CD8-positive, alpha-beta memory T cell (primary cell): ENCODE results near the gene NT5C. TPM values are rescaled to one million over a fixed set of nuclear protein-coding genes. Genes with fewer than 3 reads are reported as not detected.
"Not testable (repeated sequence)": the region's sequence is repeated elsewhere in the genome, so short reads cannot be mapped to it uniquely, and the experiment has no call there.

Experiments
- CTCF ChIA-PET: fragments of 350-600 bp; sonication (Branson Sonifier 250); formaldehyde crosslinking; loops from one replicate; lab custom pipeline; 2021; ENCODE audit warnings: antibody characterized with exemption; lab: Charles Lee
- POLR2A ChIA-PET: fragments of 350-600 bp; sonication (Branson Sonifier 250); formaldehyde crosslinking; loops from one replicate; lab custom pipeline; 2021; ENCODE audit warnings: antibody characterized with exemption; lab: Charles Lee
- DNase-seq, 5 donors: peaks; one replicate each; pipeline versions ENCODE4 v3.0.0 to v3.0.0-alpha.2; 2020 to 2022; ENCODE audit warnings: mixed read lengths in 1 of 5
- H3K27ac ChIP-seq: one replicate; pipeline ENCODE4 v1.7.0; 2013; ENCODE audit warnings: low read depth, mild to moderate bottlenecking, low read length, moderate library complexity
- H3K27me3 ChIP-seq: 2 replicates; pipeline ENCODE4 v1.7.0; 2013; ENCODE audit warnings: low read length, mild to moderate bottlenecking; ENCODE audit not compliant: insufficient read depth, poor library complexity, severe bottlenecking
- H3K36me3 ChIP-seq: 2 replicates; pipeline ENCODE4 v1.7.0; 2013; ENCODE audit warnings: mild to moderate bottlenecking, low read length, moderate library complexity; ENCODE audit not compliant: insufficient read depth
- H3K4me1 ChIP-seq: 2 replicates; pipeline ENCODE4 v1.7.0; 2013; ENCODE audit warnings: mild to moderate bottlenecking, low read length, moderate library complexity; ENCODE audit not compliant: insufficient read depth
- H3K4me3 ChIP-seq: 2 replicates; pipeline ENCODE4 v1.7.0; 2013; ENCODE audit warnings: mild to moderate bottlenecking, low read length
- H3K9me3 ChIP-seq: 2 replicates; pipeline ENCODE4 v1.7.0; 2013; ENCODE audit warnings: mild to moderate bottlenecking, low read length
- H3K27ac Mint-ChIP-seq, 8 donors: one replicate each; pipeline ENCODE4 v1.8.0; 2020 to 2021; ENCODE audit warnings: mixed read lengths in 8 of 8, mild to moderate bottlenecking in 6 of 8, inconsistent platforms in 3 of 8, moderate library complexity in 3 of 8
- H3K27me3 Mint-ChIP-seq, 2 donors: one replicate each; pipeline ENCODE4 v1.8.0; 2020 to 2021; ENCODE audit warnings: mixed read lengths in 2 of 2, mild to moderate bottlenecking in 1 of 2, moderate library complexity in 1 of 2
- H3K36me3 Mint-ChIP-seq, 3 donors: one replicate each; pipeline ENCODE4 v1.8.0; 2020 to 2021; ENCODE audit warnings: mixed read lengths in 3 of 3, inconsistent platforms in 1 of 3, mild to moderate bottlenecking in 1 of 3
- H3K4me1 Mint-ChIP-seq, 3 donors: one replicate each; pipeline ENCODE4 v1.8.0; 2020 to 2021; ENCODE audit warnings: mixed read lengths in 3 of 3, inconsistent platforms in 1 of 3, mild to moderate bottlenecking in 1 of 3
- H3K4me3 Mint-ChIP-seq, 7 donors: one replicate each; pipeline ENCODE4 v1.8.0; 2020 to 2021; ENCODE audit warnings: mixed read lengths in 7 of 7, mild to moderate bottlenecking in 6 of 7, moderate library complexity in 4 of 7, inconsistent platforms in 2 of 7
- H3K9me3 Mint-ChIP-seq, 5 donors: one replicate each; pipeline ENCODE4 v1.8.0; 2020 to 2022; ENCODE audit warnings: mixed read lengths in 5 of 5, mild to moderate bottlenecking in 3 of 5, moderate library complexity in 2 of 5, inconsistent platforms in 1 of 5
- polyA plus RNA-seq: library from polyadenylated mRNA; unstranded; fragments of 300-500 nt; fragmentation: Illumina TruSeq; gene quantifications from one replicate; pipeline ENCODE4 v1.2.3, GENCODE V29; 2021
- total RNA-seq, 2 experiments: library from RNA; stranded (reverse); gene quantifications; one replicate each; pipeline ENCODE4 v1.2.3, GENCODE V29; 2021

The NT5C gene
- total and polyA plus RNA-seq, 3 experiments from 2014 or later: 42.3 to 84.8 (median 75.7) TPM

DNA sequence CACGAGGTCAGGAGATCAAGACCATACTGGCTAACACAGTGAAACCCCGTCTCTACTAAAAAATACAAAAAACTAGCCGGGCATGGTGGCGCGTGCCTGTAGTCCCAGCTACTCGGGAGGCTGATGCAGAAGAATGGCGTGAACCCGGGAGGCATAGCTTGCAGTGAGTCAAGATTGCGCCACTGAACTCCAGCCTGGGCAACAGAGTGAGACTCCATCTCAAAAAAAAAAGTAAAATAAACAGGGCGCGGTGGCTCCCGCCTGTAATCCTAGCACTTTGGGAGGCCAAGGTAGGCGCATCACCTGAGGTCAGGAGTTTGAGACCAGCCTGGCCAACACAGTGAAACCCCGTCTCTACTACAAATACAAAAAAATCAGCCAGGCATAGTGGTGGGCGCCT is 33.1 kb upstream of the NT5C start:
- CTCF ChIA-PET: interaction anchor here (0.8 to 1.4 kb wide), 2 partner anchors 50 to 123 kb away, joined by 3 read pairs; no protein-coding TSS in a partner anchor
- H3K27me3 ChIP-seq, POLR2A ChIA-PET, DNase-seq, H3K4me1 ChIP-seq, H3K4me1 Mint-ChIP-seq, H3K4me3 Mint-ChIP-seq, H3K27ac ChIP-seq, H3K36me3 ChIP-seq, H3K9me3 ChIP-seq, H3K9me3 Mint-ChIP-seq, H3K4me3 ChIP-seq, H3K27me3 Mint-ChIP-seq: not testable (repeated sequence)
- H3K27ac Mint-ChIP-seq: peak overlapping the region in 1 of 8 donors; percentile 54
- peaks cover 0 to 34% (median 0%) of the 10 kb centered on the region in 3 donors for H3K36me3 Mint-ChIP-seq

GRCh38 chr17:75163074-75163473 is 31.5 kb upstream of the NT5C start:
- H3K27ac Mint-ChIP-seq: no peak overlapping the region
- H3K9me3 Mint-ChIP-seq: no peaks in the 10 kb centered on the region
- ChIA-PET POLR2A (interaction anchor here (0.6 kb wide), 1 partner anchor 17 kb away, joined by 4 read pairs; no protein-coding TSS in a partner anchor), CTCF (interaction anchor here (1.0 to 1.2 kb wide), 2 partner anchors 9 to 49 kb away, joined by 5 to 6 read pairs; no protein-coding TSS in a partner anchor)
- H3K27ac ChIP-seq: no peak overlapping the region
- H3K36me3 ChIP-seq: no peaks in the 10 kb centered on the region
- no peak for DNase-seq
- peaks cover 0 to 26% (median 0%) of the 10 kb centered on the region in 3 donors for H3K36me3 Mint-ChIP-seq
- no peaks in the 10 kb centered on the region for H3K4me1 ChIP-seq
- no peak overlapping the region for H3K4me3 ChIP-seq
- H3K4me3 Mint-ChIP-seq: no peak overlapping the region
- no peaks in the 10 kb centered on the region for H3K27me3 Mint-ChIP-seq
- H3K9me3 ChIP-seq: no peaks in the 10 kb centered on the region
- no peaks in the 10 kb centered on the region for H3K4me1 Mint-ChIP-seq
- H3K27me3 ChIP-seq: no peaks in the 10 kb centered on the region

DNA sequence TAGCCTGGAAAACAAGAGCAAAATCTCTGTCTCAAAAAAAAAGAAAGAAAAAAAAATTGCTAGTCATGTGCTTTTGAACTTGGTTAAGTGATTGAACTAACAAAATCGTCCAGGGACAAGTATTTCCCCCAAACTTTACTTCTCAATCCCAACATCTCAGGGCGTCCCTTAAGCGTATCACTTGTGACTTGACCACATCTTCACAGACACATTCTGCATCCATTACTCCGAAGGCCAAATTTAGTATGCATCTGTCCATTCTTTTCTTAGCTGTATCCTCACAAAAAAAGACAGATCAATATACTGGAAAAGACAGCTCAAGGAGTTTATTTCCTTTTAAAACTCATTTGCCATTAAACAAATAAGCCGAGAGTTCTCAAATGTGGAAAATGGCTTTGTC is 28.7 kb upstream of the NT5C start:
- ChIA-PET CTCF (interaction anchor here (1.4 to 2.6 kb wide), 2 partner anchors 13 to 46 kb away, joined by 4 to 6 read pairs; no protein-coding TSS in a partner anchor), POLR2A (no interaction called here)
- Histone ChIP-seq H3K4me1 (peaks cover 1% of the 10 kb centered on the region), H3K27ac (no peak overlapping the region), H3K9me3 (no peaks in the 10 kb centered on the region), H3K27me3 (no peaks in the 10 kb centered on the region), H3K36me3 (no peaks in the 10 kb centered on the region), H3K4me3 (no peak overlapping the region)
- Mint-ChIP-seq H3K4me1 (peaks cover 2 to 3% (median 3%) of the 10 kb centered on the region in 3 donors), H3K4me3 (no peak overlapping the region), H3K27ac (no peak overlapping the region), H3K36me3 (peaks cover 0 to 6% (median 0%) of the 10 kb centered on the region in 3 donors), H3K27me3 (no peaks in the 10 kb centered on the region), H3K9me3 (no peaks in the 10 kb centered on the region)
- DNase-seq: no peak

DNA sequence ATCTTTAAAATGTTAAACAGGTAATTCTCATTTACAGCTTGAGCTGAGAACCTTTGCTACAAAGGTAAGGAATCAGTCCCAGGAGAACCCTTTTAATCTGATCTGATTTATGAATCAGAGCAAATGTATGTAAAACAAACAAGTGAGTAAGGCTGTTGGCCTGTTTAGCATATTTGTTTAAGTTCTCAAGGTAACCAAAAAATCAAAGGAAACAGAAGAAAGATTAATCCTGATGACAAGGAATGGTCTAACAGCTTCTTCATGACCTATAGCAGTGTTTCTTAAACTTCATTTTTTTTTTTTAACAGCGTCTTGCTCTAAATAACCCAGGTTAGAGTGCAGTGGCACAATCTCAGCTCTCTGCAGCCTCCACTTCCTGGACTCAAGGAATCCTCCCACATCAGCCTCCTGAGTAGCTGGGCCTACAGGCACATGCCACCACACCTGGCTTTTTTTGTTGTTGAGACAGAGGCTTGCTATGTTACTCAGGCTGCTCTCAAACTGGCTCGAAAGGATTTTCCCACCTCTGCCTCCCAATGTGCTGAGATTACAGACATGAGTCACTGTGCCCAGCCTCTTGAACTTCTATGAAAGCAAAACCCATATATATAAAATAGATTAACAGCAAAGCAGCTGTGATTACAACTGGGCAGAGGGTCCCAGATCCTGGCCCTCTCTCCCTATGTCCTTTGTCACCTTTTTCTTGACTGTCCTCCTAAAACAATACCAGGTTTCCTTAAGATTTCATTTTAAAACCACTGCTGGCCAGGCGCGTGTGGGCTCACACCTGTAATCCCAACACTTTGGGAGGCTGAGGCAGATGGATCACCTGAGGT is 27.9 kb upstream of the NT5C start:
- Histone ChIP-seq H3K4me1 (peaks cover 8% of the 10 kb centered on the region), H3K4me3 (no peak overlapping the region), H3K27ac (no peak overlapping the region), H3K27me3 (no peaks in the 10 kb centered on the region), H3K9me3 (no peaks in the 10 kb centered on the region), H3K36me3 (no peaks in the 10 kb centered on the region)
- POLR2A ChIA-PET: no interaction called here
- CTCF ChIA-PET: interaction anchor here (0.9 to 2.6 kb wide), 3 partner anchors 42 to 199 kb away, joined by 3 to 6 read pairs (median 4); no protein-coding TSS in a partner anchor
- Mint-ChIP-seq H3K27ac (no peak overlapping the region), H3K27me3 (peaks cover 0 to 1% of the 10 kb centered on the region in 2 donors), H3K9me3 (no peaks in the 10 kb centered on the region), H3K4me1 (peaks cover 10 to 11% (median 10%) of the 10 kb centered on the region in 3 donors), H3K36me3 (peaks cover 0 to 3% (median 0%) of the 10 kb centered on the region in 3 donors), H3K4me3 (no peak overlapping the region)
- no peak for DNase-seq

- DNase-seq, H3K27me3 ChIP-seq, H3K27ac Mint-ChIP-seq, H3K27ac ChIP-seq, H3K4me3 ChIP-seq, H3K4me1 ChIP-seq, POLR2A ChIA-PET, H3K27me3 Mint-ChIP-seq, H3K36me3 ChIP-seq, H3K9me3 Mint-ChIP-seq, H3K36me3 Mint-ChIP-seq, H3K9me3 ChIP-seq: not testable (repeated sequence)
- peaks cover 10 to 12% (median 11%) of the 10 kb centered on the region in 3 donors for H3K4me1 Mint-ChIP-seq
- H3K4me3 Mint-ChIP-seq: peak overlapping the region in 1 of 7 donors; percentile 30
- CTCF ChIA-PET: interaction anchor here (0.9 to 2.6 kb wide), 3 partner anchors 43 to 198 kb away, joined by 3 to 6 read pairs (median 4); no protein-coding TSS in a partner anchor
Observed at GRCh38 chr17:75158480-75158879, 26.9 kb upstream of the NT5C start.

DNA sequence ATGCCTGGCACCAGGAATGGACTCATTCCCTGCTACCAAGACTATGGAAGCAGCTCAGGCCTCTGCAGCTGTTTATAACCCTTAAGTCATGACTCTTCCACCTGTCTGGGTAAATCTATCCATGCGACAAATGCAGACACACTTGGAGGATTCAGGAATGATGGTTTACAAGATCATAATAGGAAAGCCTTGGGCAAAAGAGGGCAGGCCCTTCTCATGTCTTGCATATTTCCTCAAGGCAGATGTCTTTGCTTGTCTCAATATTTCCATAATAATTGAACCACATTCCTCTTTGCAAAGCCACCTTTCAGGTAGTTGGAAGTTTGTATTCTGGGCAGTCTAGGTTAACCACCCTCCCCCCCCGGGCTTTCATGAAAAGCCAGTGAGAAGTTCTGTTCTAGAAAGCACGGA is 23.7 kb upstream of the NT5C start:
- Histone ChIP-seq H3K27ac (peak overlapping the region; percentile 73), H3K9me3 (no peaks in the 10 kb centered on the region), H3K4me3 (no peak overlapping the region), H3K27me3 (no peaks in the 10 kb centered on the region), H3K4me1 (peaks cover 20% of the 10 kb centered on the region), H3K36me3 (no peaks in the 10 kb centered on the region)
- H3K9me3 Mint-ChIP-seq: no peaks in the 10 kb centered on the region
- ChIA-PET CTCF (interaction anchor here (1.5 to 2.4 kb wide), 3 partner anchors 17 to 46 kb away, joined by 4 to 11 read pairs (median 7); no protein-coding TSS in a partner anchor), POLR2A (interaction anchor here (0.6 to 1.9 kb wide), 7 partner anchors 23 to 301 kb away, joined by 3 to 8 read pairs (median 3); partner anchors contain the start of genes GGA3, MRPS7, NT5C and TMEM94)
- H3K27me3 Mint-ChIP-seq: peaks cover 0 to 3% of the 10 kb centered on the region in 2 donors
- DNase-seq: no peak
- peak overlapping the region in 4 of 7 donors; percentile 30 to 98 (median 88) for H3K4me3 Mint-ChIP-seq
- H3K27ac Mint-ChIP-seq: peak overlapping the region in 5 of 8 donors; percentile 25 to 93 (median 78)
- peaks cover 25 to 32% (median 28%) of the 10 kb centered on the region in 3 donors for H3K4me1 Mint-ChIP-seq
- H3K36me3 Mint-ChIP-seq: peaks cover 0 to 9% (median 0%) of the 10 kb centered on the region in 3 donors

DNA sequence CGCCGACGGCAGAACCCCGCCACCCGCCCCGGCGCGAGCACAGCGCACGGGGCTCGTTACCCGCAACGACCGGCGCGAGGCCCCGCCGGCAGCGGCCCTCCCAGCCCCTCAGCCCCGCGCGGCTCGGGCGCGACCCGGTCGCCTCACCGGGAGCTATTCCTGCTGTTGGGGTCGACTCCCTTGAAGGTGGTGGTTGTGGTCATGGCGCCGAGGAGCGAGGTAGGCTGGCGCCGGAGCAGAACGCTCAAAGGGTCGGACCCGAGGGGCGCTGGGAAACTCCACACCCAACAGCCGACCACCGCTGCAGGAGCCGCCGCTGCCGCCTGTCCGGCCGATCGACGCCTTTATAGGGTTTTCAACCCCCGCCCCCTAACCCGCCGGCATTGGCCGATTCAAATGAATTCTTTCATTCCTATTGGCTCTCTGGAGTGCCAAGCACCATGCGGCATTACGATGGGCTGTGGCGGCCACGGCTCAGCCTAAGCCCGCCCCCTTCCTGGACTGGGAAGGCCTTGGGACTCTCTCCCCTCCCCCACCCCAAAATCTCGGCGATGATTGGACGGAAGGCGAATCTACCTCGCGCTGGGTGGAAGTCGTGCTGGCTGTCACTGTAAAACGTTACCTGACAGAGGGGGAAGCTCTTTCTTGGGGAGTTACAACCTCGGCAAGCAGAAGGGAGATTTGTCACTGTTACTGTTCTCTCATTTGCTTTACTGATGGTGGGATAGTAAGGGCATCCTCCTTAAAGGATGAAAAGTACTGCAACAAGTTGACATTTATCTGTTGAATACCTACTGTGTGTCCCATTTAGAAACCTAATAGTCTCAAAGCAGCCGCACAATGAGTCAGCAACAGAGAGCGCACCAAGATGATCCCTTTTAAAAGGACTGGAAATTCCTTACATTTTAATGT is 22.9 kb upstream of the NT5C start, which contains the start of gene JPT1:
TSS of gene JPT1 (minus strand) at position 318 of the 912 bp plus-strand sequence. CDS start at position 203, 115 bp downstream.
- H3K9me3 Mint-ChIP-seq: no peaks in the 10 kb centered on the region
- peaks cover 0 to 11% (median 0%) of the 10 kb centered on the region in 3 donors for H3K36me3 Mint-ChIP-seq
- peaks cover 0 to 3% of the 10 kb centered on the region in 2 donors for H3K27me3 Mint-ChIP-seq
- POLR2A ChIA-PET: interaction anchor here (0.6 to 1.9 kb wide), 9 partner anchors 9 to 302 kb away, joined by 3 to 8 read pairs (median 3); partner anchors contain the start of genes GGA3, MIF4GD, MRPS7 and NT5C
- Histone ChIP-seq H3K36me3 (no peaks in the 10 kb centered on the region), H3K27ac (peak within 1 kb of the TSS; percentile 73), H3K27me3 (no peaks in the 10 kb centered on the region), H3K9me3 (no peaks in the 10 kb centered on the region), H3K4me3 (peak within 1 kb of the TSS; percentile 85), H3K4me1 (peaks cover 20% of the 10 kb centered on the region)
- CTCF ChIA-PET: interaction anchor here (1.5 to 2.4 kb wide), 3 partner anchors 17 to 47 kb away, joined by 4 to 11 read pairs (median 7); no protein-coding TSS in a partner anchor
- peak within 1 kb of the TSS; percentile 73 to 93 (median 86) for H3K27ac Mint-ChIP-seq
- H3K4me3 Mint-ChIP-seq: peak within 1 kb of the TSS; percentile 87 to 98 (median 92)
- peaks cover 28 to 37% (median 33%) of the 10 kb centered on the region in 3 donors for H3K4me1 Mint-ChIP-seq
- DNase-seq: peak; percentile 95 to 99 (median 96)
